Stimulated activated naive CD8-positive, alpha-beta T cell treated with anti-CD3 and anti-CD28 coated beads, Interleukin-15, amount 100 ng/mL, for 72 hours (primary cell): ENCODE results near the gene BTLA.
"Not testable (repeated sequence)": the region's sequence is repeated elsewhere in the genome, so short reads cannot be mapped to it uniquely, and the experiment has no call there.

ENCODE experiments used
- ATAC-seq: fragments of 150-1000 bp; cut with Tn5 transposase; 2 replicates; pipeline ENCODE4 v1.10.0; 2021; ENCODE audit warnings: mild to moderate bottlenecking, moderate library complexity
- DNase-seq, 2 donors: peaks; one replicate each; pipeline ENCODE4 v3.0.0; 2021 to 2022
- H3K27ac Mint-ChIP-seq, 2 donors: one replicate each; pipeline ENCODE4 v1.8.0; 2022; ENCODE audit warnings: mild to moderate bottlenecking in 2 of 2, mixed read lengths in 2 of 2, moderate library complexity in 2 of 2
- H3K27me3 Mint-ChIP-seq: one replicate; pipeline ENCODE4 v1.8.0; 2022; ENCODE audit warnings: mixed read lengths
- H3K4me1 Mint-ChIP-seq: one replicate; pipeline ENCODE4 v1.8.0; 2022; ENCODE audit warnings: mild to moderate bottlenecking, mixed read lengths
- H3K4me3 Mint-ChIP-seq, 2 donors: one replicate each; pipeline ENCODE4 v1.8.0; 2022; ENCODE audit warnings: mild to moderate bottlenecking in 2 of 2, mixed read lengths in 2 of 2, moderate library complexity in 1 of 2
- H3K9me3 Mint-ChIP-seq, 2 donors: one replicate each; pipeline ENCODE4 v1.8.0; 2022; ENCODE audit warnings: mixed read lengths in 2 of 2

BTLA gene, protein sequence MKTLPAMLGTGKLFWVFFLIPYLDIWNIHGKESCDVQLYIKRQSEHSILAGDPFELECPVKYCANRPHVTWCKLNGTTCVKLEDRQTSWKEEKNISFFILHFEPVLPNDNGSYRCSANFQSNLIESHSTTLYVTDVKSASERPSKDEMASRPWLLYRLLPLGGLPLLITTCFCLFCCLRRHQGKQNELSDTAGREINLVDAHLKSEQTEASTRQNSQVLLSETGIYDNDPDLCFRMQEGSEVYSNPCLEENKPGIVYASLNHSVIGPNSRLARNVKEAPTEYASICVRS

DNA sequence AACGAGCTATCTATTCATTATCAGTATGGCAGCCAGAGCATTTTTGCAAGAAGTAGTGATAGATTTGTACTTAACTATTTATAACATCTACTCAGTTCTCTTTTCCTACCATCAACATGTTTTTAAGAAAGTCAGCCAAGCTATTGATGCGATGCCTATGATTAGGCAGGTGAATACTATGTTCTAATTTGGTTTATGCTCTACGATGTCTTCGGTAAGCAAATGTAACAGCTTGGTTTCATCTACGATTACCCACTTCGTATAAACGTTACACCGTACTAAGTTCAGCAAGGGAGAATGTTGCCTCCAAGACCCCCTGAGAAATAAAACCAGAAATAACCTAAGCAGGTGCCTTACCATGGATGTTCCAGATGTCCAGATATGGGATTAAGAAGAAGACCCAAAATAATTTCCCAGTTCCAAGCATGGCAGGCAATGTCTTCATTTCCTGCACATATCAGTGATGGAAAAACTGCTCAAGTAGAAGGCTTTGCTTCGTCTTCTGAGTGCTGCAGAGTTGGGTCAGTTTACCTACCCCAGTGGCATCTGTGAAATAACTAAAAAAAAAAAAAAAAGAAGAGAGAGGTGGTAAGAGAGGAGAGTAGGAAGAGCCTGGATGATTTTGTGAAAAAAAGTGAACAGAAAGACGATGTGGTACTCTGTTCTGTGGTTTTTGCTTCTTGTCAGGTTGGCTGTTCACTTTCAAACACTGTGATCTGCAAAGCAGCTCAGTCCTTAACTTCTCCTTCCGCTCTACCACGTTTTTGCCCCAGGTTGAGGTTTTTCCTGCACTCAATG is at the start of gene BTLA:
TSS of gene BTLA (minus strand) at position 559 of the 798 bp plus-strand sequence. CDS start at position 445, 114 bp downstream.
- no peak for DNase-seq
- peak within 1 kb of the TSS; percentile 98 to 99 for H3K27ac Mint-ChIP-seq
- H3K27me3 Mint-ChIP-seq: no peaks in the 10 kb centered on the region

DNA sequence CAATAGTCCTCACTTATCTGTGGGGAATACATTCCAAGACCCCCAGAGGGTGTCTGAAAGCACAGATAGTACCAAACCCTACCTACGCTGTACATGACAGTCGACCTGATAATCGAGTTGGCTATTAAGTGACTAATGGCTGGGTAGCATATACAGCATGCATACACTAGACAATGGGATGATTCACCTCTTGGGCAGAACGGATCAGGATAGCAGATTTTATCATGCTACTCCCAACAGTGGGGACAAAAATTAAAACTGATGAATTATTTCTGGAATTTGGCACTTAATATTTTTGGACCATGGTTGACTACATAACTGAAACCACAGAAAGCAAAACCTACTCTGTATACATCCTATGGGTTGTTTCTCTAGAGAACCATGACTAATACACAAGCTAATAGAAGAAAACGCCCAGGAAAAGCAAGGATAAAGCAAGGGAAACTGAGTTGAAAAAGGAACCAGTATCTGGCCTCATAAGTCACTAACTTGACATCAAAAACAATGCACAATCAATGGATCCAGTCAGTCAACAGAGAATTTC is 47.0 kb upstream of the BTLA start:
- Mint-ChIP-seq H3K27me3 (no peaks in the 10 kb centered on the region), H3K9me3 (no peaks in the 10 kb centered on the region), H3K4me1 (peaks cover 7% of the 10 kb centered on the region), H3K4me3 (no peak overlapping the region), H3K27ac (no peak overlapping the region)
- ATAC-seq: no peak
- no peak for DNase-seq

More for the DNA sequence above, at the start of gene BTLA:
- Mint-ChIP-seq H3K4me1 (peaks cover 50% of the 10 kb centered on the region), H3K4me3 (peak within 1 kb of the TSS; percentile 94 to 100), H3K9me3 (peaks cover 0 to 5% of the 10 kb centered on the region in 2 donors)
- peak; percentile 70 for ATAC-seq

DNA sequence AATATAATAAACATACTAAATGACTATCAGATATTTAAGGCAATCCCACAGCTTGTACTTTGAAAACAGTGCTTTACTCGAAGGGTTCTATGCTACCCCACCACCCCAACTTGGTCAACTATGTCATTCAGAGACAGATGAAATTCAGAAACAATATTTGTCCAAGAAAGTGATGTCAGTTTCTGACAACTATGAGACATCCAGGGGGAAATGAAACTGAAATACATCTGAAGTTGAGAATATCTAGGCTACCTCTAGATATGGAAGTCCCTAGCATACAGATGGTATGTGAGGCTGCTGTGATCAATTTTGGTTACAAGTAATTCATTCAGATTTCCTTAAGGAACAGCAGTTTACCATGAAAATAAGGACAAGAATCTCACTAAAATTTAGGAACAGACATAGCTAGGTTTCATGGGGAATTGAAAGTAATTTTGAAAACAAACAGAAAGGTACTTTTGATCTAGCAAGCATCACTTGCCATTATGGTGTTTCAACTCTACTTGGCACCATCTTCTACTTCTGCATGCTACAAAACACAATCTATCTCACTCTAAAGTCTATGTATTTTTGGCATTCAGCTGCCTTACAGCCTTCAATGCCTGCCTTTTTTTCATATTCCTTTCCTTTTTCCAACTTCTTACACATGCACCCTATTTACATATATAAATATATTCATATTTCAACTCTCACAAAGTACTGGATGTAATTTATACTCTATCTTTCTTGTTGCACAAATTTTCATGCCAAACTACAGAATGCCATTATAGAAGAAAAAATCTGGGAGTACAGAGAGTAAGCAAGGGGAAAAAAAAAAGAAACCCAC is 40.8 kb upstream of the BTLA start:
- Mint-ChIP-seq H3K27me3 (no peaks in the 10 kb centered on the region), H3K9me3 (no peaks in the 10 kb centered on the region), H3K4me3 (peak overlapping the region in 1 of 2 donors; percentile 38), H3K4me1 (peaks cover 39% of the 10 kb centered on the region), H3K27ac (peak overlapping the region; percentile 42 to 95)
- DNase-seq (no peak), ATAC-seq (peak; percentile 96)

DNA sequence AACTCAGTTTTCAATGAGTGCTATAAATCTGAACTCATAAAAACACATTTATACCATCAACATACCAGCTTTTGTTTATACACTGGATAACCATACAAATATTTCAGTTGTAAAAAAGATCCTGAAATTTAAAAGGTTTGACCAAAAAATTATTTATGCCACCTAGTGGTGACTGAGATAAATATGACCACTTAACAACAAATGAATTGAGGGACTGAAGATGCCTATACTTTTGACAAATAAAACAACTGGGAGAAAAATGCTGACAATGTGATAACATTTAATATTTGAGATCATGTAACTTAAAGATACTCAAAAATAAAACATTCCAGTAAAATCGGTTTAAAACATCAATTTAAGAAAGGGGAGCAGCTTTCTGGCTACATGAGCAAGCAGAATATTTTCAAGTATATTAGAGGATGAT is 32.1 kb upstream of the BTLA start:
- ATAC-seq (no peak), DNase-seq (no peak)
- peaks cover 7% of the 10 kb centered on the region for H3K4me1 Mint-ChIP-seq
- H3K9me3 Mint-ChIP-seq: no peaks in the 10 kb centered on the region
- peak overlapping the region in 1 of 2 donors; percentile 73 for H3K27ac Mint-ChIP-seq
- no peak overlapping the region for H3K4me3 Mint-ChIP-seq
- H3K27me3 Mint-ChIP-seq: no peaks in the 10 kb centered on the region

DNA sequence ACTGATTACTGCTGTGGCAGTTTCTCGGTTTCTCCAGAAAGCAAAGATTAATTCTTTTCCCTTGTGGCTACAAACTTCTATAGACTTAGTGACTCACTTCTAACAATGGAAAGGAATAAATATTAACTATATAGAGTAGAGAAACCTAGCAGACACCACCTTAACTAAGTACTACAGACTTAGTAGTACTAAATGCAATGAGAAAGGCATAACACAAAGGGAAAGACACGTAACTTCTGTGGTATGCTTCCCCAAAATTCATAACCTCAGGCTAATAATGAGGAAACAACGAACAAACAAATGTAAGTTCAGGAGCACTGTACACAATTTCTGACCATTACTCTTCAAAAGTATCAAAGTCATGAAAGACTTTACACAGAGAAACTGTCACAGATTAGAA is 31.3 kb upstream of the BTLA start:
- no peak for DNase-seq
- ATAC-seq: no peak
- H3K27me3 Mint-ChIP-seq: no peaks in the 10 kb centered on the region
- H3K27ac Mint-ChIP-seq: no peak overlapping the region
- no peak overlapping the region for H3K4me3 Mint-ChIP-seq
- peaks cover 1% of the 10 kb centered on the region for H3K4me1 Mint-ChIP-seq
- no peaks in the 10 kb centered on the region for H3K9me3 Mint-ChIP-seq

DNA sequence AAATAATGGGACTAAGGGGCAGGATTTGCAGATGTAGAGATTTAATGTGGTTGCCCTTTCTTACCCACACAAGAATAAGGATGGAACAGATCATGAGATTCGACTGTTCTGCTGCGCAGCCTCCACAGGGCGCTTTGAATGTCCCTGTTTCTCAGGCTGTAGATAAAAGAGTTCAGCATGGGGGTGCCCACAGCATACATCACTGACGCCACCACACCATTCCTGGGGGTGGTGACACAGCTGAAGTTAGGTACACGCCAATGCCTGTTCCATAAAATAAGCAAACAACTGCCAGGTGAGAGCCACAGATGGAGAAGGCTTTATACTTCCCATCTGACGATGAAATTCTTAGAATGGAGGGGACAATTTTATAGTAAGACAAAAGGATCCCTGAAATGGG is 24.9 kb upstream of the BTLA start:
- DNase-seq, H3K27me3 Mint-ChIP-seq, H3K4me3 Mint-ChIP-seq, H3K9me3 Mint-ChIP-seq, H3K27ac Mint-ChIP-seq, ATAC-seq, H3K4me1 Mint-ChIP-seq: not testable (repeated sequence)

DNA sequence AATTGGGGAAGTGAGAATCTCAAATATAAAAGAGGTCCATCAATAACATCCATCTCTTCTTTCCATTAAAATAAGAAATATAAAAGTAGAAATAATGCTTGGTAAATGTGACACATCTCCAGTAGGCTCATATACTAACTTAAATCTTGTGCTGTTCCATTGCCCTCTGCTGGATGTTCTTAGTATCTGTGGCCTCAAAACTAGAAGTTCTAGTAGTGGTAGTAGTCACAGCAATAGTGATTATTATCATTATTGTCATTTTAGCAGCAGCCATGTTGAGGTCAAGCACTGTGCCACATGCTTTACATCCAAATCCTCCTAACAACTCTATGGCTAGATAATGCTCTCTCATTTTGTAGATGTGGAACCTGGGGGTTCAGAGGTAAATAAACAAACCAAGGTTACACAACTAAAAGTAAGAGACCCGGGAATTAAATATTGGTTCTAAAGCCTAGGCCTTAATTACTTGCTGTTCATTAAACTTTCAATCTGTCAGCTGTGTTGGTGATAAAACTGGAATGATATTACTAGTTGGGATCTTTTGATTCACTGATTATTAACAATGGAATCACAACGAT is 20.2 kb upstream of the BTLA start:
- no peaks in the 10 kb centered on the region for H3K27me3 Mint-ChIP-seq
- H3K9me3 Mint-ChIP-seq: no peaks in the 10 kb centered on the region
- peaks cover 16% of the 10 kb centered on the region for H3K4me1 Mint-ChIP-seq
- H3K27ac Mint-ChIP-seq: no peak overlapping the region
- DNase-seq: peak in 1 of 2 donors; percentile 23
- peak; percentile 77 for ATAC-seq
- H3K4me3 Mint-ChIP-seq: no peak overlapping the region

DNA sequence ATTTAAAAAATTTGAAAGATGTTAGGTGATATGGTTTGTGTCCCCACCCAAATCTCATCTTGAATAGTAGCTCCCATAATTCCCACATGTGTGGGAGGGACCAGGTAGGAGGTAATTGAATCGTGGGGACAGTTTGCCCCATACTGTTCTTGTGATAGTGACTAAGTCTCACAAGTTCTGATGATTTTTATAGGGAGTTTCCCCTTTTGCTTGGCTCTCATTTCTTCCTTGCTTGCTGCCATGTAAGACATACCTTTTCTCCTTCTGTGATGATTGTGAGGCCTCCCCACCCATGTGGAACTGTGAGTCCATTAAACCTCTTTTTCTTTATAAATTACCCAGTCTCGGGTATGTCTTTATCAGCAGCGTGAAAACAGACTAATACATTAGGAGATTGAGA is 19.7 kb upstream of the BTLA start:
- DNase-seq, H3K27me3 Mint-ChIP-seq, ATAC-seq, H3K27ac Mint-ChIP-seq, H3K4me3 Mint-ChIP-seq, H3K9me3 Mint-ChIP-seq: not testable (repeated sequence)
- H3K4me1 Mint-ChIP-seq: peaks cover 17% of the 10 kb centered on the region

DNA sequence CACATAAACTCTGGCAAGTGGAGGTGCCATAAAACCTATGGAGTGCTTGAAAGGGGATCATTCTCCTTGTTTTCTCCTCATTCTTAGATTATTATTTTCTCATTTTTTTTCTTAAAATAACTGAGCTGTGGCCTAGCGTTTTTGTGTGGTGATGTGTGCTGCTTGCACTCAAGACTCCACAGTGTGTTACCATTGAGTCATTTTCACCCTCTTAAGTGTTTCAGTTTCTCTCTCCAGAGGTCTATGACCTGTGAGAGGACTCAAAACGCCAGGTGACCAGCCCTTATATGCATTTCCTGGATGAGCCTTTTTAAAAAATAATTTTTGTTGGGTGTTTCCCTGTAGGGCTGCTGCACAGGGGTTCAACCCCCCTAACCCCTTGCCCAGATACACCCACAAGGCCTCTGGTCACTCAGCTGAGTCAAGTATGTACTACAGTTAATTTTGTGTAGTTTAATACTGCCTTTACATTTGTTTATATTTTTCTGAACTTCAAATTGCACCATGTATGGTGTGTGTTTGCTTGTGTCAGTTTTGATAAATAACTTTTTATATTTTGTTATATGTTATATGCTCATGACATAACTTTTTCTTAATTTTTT is 15.4 kb upstream of the BTLA start:
- DNase-seq (peak in 1 of 2 donors; percentile 38), ATAC-seq (peak; percentile 100)
- Mint-ChIP-seq H3K4me3 (peak overlapping the region in 1 of 2 donors; percentile 5), H3K27ac (no peak overlapping the region), H3K9me3 (peaks cover 0 to 6% of the 10 kb centered on the region in 2 donors), H3K27me3 (no peaks in the 10 kb centered on the region), H3K4me1 (peaks cover 18% of the 10 kb centered on the region)

DNA sequence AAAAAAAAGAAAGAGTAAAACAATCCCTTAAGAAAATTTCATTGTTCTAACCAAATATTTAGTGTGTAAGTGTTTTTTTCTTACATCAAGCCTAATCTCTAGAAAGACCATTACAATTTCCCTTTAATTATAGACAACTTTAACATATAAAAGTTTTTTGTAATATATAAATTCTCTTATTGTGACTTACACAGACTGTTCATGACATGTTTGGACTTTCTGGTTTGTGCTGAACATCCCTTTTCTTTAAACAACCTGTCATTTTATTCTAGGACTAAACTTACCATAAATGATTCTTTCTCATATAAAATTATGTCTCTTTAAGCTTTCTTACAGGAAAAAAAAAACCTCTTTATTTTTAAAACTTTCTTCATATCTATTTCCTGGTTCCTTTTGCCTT is 13.0 kb upstream of the BTLA start:
- peaks cover 21% of the 10 kb centered on the region for H3K4me1 Mint-ChIP-seq
- ATAC-seq (no peak), DNase-seq (no peak)
- H3K4me3 Mint-ChIP-seq: no peak overlapping the region
- H3K27ac Mint-ChIP-seq: no peak overlapping the region
- H3K9me3 Mint-ChIP-seq: peaks cover 0 to 6% of the 10 kb centered on the region in 2 donors
- no peaks in the 10 kb centered on the region for H3K27me3 Mint-ChIP-seq

DNA sequence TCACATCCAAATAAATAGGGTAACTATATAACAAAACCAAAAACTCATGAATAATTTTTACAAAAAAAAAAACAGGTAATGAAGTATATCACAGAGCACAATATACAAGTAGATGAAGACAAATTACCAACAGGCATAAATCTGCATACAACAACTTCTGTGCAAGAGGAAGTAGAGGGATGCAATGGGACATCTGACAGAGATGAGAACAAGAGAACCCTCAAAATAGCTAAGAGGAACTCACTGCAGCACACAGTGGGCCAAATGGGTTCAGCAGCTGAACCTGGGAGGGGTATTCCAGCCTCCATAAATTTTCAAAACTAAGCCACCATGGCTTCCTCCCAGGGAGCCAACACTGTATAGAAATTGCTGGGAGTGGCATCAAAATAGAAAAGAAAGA is 9.6 kb upstream of the BTLA start:
- Mint-ChIP-seq H3K4me3 (no peak overlapping the region), H3K9me3 (peaks cover 0 to 6% of the 10 kb centered on the region in 2 donors), H3K27ac (no peak overlapping the region), H3K27me3 (no peaks in the 10 kb centered on the region), H3K4me1 (peaks cover 39% of the 10 kb centered on the region)
- no peak for ATAC-seq
- no peak for DNase-seq

DNA sequence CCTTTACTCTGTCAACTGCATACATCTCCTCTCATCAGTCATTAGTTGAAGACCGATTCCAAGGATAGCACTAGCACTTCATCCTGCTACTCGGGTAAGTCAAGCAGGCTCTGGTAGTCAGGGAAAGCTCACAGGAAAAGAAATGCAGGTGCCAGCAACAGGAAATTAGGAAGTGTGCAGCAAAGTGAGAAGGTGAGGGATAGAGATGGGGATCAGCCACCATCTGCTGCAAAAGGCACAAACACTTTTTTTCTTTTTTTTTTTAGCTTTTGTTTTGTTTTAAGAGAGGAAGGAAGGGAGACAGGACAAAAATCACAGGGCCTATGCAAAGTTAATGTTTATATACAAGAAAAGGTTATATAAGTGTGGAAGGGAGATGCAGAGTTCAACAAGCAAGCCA is 9.0 kb upstream of the BTLA start:
- ATAC-seq (no peak), DNase-seq (no peak)
- H3K4me1 Mint-ChIP-seq: peaks cover 45% of the 10 kb centered on the region
- H3K4me3 Mint-ChIP-seq: no peak overlapping the region
- H3K27me3 Mint-ChIP-seq: no peaks in the 10 kb centered on the region
- no peak overlapping the region for H3K27ac Mint-ChIP-seq
- peaks cover 0 to 6% of the 10 kb centered on the region in 2 donors for H3K9me3 Mint-ChIP-seq

DNA sequence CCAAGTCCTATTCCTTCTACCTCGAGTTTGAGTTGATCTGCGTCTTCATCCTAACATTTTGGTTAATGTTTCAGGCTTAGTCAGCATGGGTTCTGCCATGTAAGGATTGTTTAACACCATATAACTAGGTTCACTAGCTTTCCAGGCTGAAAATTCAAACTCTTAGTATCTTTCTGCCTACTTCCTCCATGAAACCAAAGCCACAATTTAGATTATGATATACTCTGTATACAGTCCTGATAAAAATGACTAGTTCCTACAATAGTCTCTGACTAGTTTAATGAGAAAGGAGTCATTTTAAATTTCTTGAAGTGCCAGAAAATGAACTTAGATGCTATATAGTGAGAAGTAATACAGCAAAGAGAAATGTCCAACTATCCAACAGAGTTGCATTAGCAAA is 6.6 kb upstream of the BTLA start:
- ATAC-seq (no peak), DNase-seq (no peak)
- Mint-ChIP-seq H3K9me3 (no peaks in the 10 kb centered on the region), H3K4me3 (no peak overlapping the region), H3K27me3 (no peaks in the 10 kb centered on the region), H3K4me1 (peaks cover 50% of the 10 kb centered on the region), H3K27ac (peak overlapping the region in 1 of 2 donors; percentile 76)

DNA sequence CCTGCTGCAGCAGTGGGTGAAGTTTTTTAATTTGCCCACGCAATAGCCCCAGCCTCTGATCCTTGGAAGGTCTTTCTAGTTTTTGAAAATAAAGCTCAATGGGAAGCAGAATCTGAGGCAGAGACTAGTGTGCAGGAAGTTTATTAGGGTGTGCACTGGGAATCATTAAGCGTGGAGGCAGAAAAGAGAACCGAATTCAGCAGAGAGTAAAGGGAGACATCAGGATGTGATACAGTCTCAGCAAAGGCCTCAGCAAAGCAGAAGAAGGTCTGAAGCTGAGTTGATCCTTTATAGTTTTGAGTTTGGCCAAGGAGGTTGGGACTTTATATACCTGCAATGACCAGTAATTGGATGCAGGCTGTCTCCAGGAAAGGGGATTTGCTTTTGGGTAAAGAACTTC is 4.9 kb upstream of the BTLA start:
- Mint-ChIP-seq H3K27me3 (no peaks in the 10 kb centered on the region), H3K27ac (no peak overlapping the region), H3K4me3 (no peak overlapping the region), H3K9me3 (no peaks in the 10 kb centered on the region), H3K4me1 (peaks cover 64% of the 10 kb centered on the region)
- ATAC-seq (no peak), DNase-seq (no peak)
